HL-60 (cell line): ENCODE results near the gene STX8.

ENCODE experiments used
- DNase-seq, 2 experiments: peaks; one replicate each; pipeline ENCODE4 v3.0.0-alpha.2; 2010 to 2020; ENCODE audit warnings: low read depth in 1 of 2, low spot score in 1 of 2
- H3K27ac ChIP-seq: fragments of 250-450 bp; sonication (Bioruptor Pico); replicated peaks from 2 replicates; pipeline ENCODE4 v1.5.1; 2020; ENCODE audit warnings: mild to moderate bottlenecking, moderate library complexity
- H3K27me3 ChIP-seq: fragments of 250-450 bp; sonication (Bioruptor Pico); 2 replicates; pipeline ENCODE4 v1.5.1; 2021; ENCODE audit warnings: mild to moderate bottlenecking, moderate library complexity; ENCODE audit not compliant: insufficient read depth, poor library complexity, severe bottlenecking
- H3K4me3 ChIP-seq: replicated peaks from 2 replicates; pipeline ENCODE4 v1.5.1; 2011; ENCODE audit warnings: mild to moderate bottlenecking, control low read depth, low read length; ENCODE audit not compliant: insufficient read depth
- GABPA ChIP-seq: IDR thresholded peaks from 2 replicates; pipeline ENCODE4 v1.6.1; 2012; ENCODE audit warnings: low read depth
- POLR2AphosphoS5 ChIP-seq: IDR thresholded peaks from 2 replicates; pipeline ENCODE4 v1.6.1; 2012; ENCODE audit warnings: low read depth
- SPI1 ChIP-seq: IDR thresholded peaks from 2 replicates; pipeline ENCODE4 v1.6.1; 2012; ENCODE audit warnings: low read depth, mild to moderate bottlenecking, borderline replicate concordance
- TF ChIP-seq, protein P1 (sequence below): IDR thresholded peaks from one replicate; pipeline ENCODE4 v1.5.1; 2011; ENCODE audit warnings: low read length, control low read depth, inconsistent platforms; ENCODE audit not compliant: insufficient read depth
- TF ChIP-seq, protein P2 (sequence below): IDR thresholded peaks from 2 replicates; pipeline ENCODE4 v1.6.1; 2012; ENCODE audit warnings: low read depth; ENCODE audit not compliant: insufficient replicate concordance

Gene STX8

DNA sequence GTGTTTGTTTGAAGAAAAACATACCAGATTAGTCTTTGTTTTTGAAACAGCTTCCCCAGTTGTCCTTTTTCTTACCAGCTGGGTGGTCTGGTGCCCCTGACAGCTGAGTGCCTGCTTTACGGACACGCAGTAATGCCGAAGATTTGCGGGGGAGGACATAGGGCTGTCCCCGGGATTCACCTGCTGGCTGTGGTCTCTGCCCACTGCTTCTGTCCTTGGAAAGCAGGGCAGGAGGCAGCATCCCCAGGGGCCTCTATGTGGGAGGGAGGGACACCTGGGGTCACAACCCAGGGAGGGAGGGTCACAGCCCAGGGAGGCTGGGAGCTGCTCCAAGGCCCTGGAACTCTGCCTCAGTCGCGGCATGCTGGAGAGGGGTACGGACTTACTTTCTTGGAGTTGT, 332.6 kb downstream of the STX8 start:
- Histone ChIP-seq H3K27me3 (no peaks in the 10 kb centered on the region), H3K27ac (no peak overlapping the region), H3K4me3 (no peak overlapping the region)
- TF ChIP-seq, protein P1, sequence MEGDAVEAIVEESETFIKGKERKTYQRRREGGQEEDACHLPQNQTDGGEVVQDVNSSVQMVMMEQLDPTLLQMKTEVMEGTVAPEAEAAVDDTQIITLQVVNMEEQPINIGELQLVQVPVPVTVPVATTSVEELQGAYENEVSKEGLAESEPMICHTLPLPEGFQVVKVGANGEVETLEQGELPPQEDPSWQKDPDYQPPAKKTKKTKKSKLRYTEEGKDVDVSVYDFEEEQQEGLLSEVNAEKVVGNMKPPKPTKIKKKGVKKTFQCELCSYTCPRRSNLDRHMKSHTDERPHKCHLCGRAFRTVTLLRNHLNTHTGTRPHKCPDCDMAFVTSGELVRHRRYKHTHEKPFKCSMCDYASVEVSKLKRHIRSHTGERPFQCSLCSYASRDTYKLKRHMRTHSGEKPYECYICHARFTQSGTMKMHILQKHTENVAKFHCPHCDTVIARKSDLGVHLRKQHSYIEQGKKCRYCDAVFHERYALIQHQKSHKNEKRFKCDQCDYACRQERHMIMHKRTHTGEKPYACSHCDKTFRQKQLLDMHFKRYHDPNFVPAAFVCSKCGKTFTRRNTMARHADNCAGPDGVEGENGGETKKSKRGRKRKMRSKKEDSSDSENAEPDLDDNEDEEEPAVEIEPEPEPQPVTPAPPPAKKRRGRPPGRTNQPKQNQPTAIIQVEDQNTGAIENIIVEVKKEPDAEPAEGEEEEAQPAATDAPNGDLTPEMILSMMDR, result no peak
- TF ChIP-seq SPI1, result no peak
- TF ChIP-seq POLR2AphosphoS5, result no peak
- no peak for TF ChIP-seq GABPA
- TF ChIP-seq, protein P2, sequence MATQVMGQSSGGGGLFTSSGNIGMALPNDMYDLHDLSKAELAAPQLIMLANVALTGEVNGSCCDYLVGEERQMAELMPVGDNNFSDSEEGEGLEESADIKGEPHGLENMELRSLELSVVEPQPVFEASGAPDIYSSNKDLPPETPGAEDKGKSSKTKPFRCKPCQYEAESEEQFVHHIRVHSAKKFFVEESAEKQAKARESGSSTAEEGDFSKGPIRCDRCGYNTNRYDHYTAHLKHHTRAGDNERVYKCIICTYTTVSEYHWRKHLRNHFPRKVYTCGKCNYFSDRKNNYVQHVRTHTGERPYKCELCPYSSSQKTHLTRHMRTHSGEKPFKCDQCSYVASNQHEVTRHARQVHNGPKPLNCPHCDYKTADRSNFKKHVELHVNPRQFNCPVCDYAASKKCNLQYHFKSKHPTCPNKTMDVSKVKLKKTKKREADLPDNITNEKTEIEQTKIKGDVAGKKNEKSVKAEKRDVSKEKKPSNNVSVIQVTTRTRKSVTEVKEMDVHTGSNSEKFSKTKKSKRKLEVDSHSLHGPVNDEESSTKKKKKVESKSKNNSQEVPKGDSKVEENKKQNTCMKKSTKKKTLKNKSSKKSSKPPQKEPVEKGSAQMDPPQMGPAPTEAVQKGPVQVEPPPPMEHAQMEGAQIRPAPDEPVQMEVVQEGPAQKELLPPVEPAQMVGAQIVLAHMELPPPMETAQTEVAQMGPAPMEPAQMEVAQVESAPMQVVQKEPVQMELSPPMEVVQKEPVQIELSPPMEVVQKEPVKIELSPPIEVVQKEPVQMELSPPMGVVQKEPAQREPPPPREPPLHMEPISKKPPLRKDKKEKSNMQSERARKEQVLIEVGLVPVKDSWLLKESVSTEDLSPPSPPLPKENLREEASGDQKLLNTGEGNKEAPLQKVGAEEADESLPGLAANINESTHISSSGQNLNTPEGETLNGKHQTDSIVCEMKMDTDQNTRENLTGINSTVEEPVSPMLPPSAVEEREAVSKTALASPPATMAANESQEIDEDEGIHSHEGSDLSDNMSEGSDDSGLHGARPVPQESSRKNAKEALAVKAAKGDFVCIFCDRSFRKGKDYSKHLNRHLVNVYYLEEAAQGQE, result no peak
- no peak for DNase-seq

DNA sequence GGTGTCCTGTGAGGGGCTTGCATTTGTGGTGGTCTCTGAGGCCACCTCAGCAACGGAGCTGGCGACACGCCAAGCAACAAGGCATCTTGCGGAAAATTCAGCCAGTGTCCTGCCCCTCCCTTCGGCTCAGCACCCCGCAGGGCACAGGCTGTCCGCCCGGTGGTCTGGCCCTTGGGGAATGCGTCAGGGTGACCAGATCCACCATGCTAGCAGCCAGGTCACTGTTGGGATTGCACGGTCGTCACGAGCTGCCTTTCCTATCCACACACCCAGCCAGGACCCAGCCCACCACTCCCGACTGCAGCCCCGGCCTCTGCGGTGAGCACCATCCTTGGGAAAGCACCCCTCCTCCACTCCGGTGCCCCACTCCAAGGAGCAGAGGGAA, 333.1 kb downstream of the STX8 start:
- TF ChIP-seq, protein P2, result no peak
- TF ChIP-seq, protein P1, result no peak
- TF ChIP-seq GABPA (no peak), SPI1 (no peak), POLR2AphosphoS5 (no peak)
- H3K27me3 ChIP-seq, result no peaks in the 10 kb centered on the region
- no peak for DNase-seq
- no peak overlapping the region for H3K27ac ChIP-seq
- no peak overlapping the region for H3K4me3 ChIP-seq

DNA sequence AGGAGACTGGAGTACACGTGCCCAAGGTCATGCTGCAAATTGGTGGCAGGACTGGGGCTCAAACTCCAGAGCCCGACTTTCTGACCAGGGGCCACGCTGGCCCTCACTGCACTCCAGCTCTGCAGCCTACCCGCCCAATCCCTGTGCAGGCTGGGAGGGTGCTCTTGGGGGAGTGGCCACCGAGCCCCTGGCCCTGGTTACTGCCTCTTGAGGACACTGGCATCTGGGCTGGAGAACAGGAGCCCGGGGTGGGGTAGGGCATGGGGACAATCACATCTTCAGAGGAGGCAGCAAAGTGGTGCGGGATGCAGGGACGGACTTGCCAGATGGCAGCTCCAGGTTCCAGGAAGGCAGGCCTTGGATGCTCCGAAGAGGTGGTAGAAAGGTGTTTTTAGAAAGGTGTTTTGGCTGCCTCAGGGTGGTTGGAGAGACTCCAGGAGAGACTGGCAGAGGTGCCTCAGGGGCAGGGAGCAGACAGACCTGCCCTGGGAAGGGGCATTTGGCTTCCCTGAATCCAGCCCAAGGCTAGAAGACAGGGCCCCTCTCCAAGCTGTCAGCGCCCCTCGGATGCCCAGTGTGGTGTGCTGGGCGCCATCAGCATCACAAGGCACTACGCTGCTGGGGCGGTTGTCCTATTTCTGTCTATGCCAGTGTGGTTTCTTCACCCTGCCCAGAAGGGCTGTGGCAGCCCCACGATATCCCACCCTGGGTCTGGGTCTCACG, 333.7 kb downstream of the STX8 start:
- Histone ChIP-seq H3K4me3 (no peak overlapping the region), H3K27ac (no peak overlapping the region), H3K27me3 (no peaks in the 10 kb centered on the region)
- no peak for DNase-seq
- TF ChIP-seq, protein P2, result no peak
- TF ChIP-seq GABPA (no peak), POLR2AphosphoS5 (no peak), SPI1 (no peak)
- TF ChIP-seq, protein P1, result no peak
